Retinal pigment epithelial cell (primary cell): Measurements from ENCODE around the gene CPVL.

ENCODE experiments used
- DNase-seq: peaks from one replicate; pipeline ENCODE4 v3.0.0-alpha.2; 2010; ENCODE audit warnings: low read depth
- H3K4me3 ChIP-seq: 2 replicates; pipeline ENCODE4 v1.5.1; 2011; ENCODE audit warnings: mild to moderate bottlenecking, low read length, control low read depth, moderate library complexity
- CTCF ChIP-seq: conservative IDR thresholded peaks from 2 replicates; pipeline ENCODE4 v1.5.1; 2011; ENCODE audit warnings: low read depth, low read length, control low read depth, inconsistent platforms

The CPVL gene

GRCh38 chr7:28957751-28958234 is 188.5 kb downstream of the CPVL start:
- DNase-seq = no peak
- TF ChIP-seq CTCF = peak; percentile 11
- peak overlapping the region; percentile 34 for H3K4me3 ChIP-seq

- no peak for TF ChIP-seq CTCF
- peak overlapping the region; percentile 39 for H3K4me3 ChIP-seq
- no peak for DNase-seq
These were observed 189.1 kb downstream of the CPVL start for GRCh38 chr7:28957064-28957750.

GRCh38 chr7:28956608-28957063 is 189.7 kb downstream of the CPVL start:
- peak; percentile 75 for TF ChIP-seq CTCF
- DNase-seq = no peak
- H3K4me3 ChIP-seq = peak overlapping the region; percentile 39

GRCh38 chr7:28955718-28956607 is 190.4 kb downstream of the CPVL start:
- no peak for DNase-seq
- TF ChIP-seq CTCF = peak; percentile 67
- peak overlapping the region; percentile 39 for H3K4me3 ChIP-seq

GRCh38 chr7:28955356-28955717 is 191.0 kb downstream of the CPVL start:
- no peak overlapping the region for H3K4me3 ChIP-seq
- DNase-seq = no peak
- no peak for TF ChIP-seq CTCF

- no peak for DNase-seq
- no peak overlapping the region for H3K4me3 ChIP-seq
- TF ChIP-seq CTCF = no peak
These were observed 191.4 kb downstream of the CPVL start for GRCh38 chr7:28954946-28955345.
